NCI-H1930 (cell line): ENCODE measurements around the gene EXOC4.

Experiments used
- DNase-seq, 2 experiments: peaks; one replicate each; lab custom pipeline; 2025; lab: John Stamatoyannopoulos, UW

Gene EXOC4

DNA sequence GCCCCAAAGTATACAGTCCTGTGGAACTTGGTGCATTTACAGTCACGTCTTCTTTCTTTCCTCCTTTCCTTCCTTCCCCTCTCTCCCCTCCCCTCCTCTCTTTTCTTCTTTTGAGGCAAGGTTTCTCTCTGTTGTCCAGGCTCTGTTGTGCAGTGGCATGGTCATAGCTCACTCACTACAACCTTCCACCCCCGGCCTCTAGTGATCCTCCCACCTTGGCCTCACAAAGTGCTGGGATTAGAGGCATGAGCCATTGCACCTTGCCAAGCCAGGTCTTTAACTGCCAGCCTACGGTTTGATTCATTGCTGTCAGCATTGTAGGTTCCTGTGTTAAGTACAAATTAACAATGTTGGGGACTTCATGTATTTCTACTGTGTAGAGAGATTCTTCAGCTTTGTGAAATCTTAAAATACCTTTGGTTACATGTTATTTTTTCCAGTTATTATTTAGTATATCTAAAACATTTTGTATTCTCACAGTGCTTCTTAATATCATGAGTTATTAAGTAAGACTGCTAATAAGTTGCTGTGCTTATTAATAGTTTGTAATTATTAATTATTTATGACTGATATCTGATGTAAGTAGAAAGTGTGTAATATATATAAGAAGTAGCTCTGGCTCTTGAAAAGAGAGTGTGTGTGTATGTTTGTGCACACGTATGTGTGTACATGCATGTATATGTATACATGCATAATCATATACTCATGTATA is 320.8 kb downstream of the EXOC4 start:
- no peak for DNase-seq

DNA sequence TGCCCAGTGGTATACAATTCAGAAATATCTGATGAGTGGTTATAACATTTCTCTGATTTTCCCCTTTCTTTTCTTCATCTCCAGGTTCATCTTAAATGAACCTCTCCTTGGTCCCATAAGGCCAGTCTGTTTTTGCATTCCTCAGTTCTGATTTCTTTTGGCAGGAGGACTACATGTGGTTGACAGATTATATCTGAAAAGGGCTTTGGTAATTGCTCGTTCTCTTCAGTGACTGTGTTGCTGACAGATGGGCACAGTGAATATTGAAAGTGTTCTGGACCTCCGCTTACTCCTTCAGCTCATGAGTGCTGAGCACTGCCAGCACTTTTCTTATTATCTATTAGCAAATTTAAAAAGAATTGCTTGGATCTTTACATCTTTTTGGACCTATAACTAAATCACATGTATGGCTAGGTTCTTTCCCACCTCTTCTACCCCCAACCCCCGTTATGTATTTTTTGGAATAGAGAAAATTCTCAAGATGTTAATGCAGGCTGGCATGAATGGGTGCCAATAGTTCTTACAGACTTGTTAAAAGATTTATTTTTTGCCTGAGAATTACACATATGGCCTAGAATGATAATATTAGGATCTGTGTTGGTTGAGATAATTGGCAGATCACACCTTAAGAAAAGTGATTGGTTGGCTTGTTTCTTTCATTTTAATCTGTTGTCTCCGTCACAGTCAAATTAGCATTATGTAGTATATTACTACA is 323.0 kb downstream of the EXOC4 start:
- no peak for DNase-seq

GRCh38 chr7:133576612-133577168 is 323.8 kb downstream of the EXOC4 start:
- DNase-seq, result no peak

GRCh38 chr7:133582766-133583523 is 330.1 kb downstream of the EXOC4 start:
- no peak for DNase-seq

GRCh38 chr7:133583545-133584171 is 330.8 kb downstream of the EXOC4 start:
- no peak for DNase-seq

- no peak for DNase-seq
Measured at GRCh38 chr7:133584956-133585668, 332.2 kb downstream of the EXOC4 start.

GRCh38 chr7:133586253-133586652 is 333.4 kb downstream of the EXOC4 start:
- DNase-seq, result no peak

DNA sequence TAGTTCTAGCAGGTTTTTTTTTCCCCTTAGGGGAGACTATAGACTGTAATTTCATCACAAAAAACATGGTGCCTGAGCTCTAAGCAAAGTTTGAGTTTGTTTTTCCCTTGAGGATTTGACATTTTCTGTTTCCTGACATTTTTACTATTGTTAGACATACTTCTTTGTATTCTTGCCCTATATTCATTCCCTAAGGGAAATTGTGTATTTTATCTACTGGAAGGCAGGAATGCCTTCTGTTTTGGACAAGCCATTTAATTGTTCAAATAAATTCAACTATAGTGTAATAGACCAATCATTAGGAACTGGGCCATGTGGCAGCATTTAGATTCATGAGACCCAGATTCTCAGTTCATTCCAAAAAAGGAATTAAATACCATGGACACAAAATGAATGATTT is 335.0 kb downstream of the EXOC4 start:
- DNase-seq, result no peak

DNA sequence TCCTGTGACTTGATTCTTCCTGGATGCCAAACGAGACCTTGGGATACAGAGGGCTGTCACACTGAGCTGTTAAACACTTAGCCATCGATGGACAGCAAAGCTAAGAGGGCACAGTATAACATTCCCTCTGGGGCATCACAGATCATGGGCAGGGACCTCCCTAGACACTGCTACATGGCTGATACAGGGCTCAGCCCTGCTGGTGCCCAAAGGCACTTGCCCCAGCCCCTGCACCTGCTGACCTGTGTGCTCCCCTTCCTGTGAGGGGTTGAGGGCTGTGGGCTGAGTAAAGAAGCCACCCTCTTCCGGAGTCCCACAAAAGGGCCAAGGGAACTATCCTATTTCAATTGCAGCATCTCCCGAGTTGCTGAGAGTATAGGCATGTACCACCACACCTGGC is 337.9 kb downstream of the EXOC4 start:
- DNase-seq, result no peak

DNA sequence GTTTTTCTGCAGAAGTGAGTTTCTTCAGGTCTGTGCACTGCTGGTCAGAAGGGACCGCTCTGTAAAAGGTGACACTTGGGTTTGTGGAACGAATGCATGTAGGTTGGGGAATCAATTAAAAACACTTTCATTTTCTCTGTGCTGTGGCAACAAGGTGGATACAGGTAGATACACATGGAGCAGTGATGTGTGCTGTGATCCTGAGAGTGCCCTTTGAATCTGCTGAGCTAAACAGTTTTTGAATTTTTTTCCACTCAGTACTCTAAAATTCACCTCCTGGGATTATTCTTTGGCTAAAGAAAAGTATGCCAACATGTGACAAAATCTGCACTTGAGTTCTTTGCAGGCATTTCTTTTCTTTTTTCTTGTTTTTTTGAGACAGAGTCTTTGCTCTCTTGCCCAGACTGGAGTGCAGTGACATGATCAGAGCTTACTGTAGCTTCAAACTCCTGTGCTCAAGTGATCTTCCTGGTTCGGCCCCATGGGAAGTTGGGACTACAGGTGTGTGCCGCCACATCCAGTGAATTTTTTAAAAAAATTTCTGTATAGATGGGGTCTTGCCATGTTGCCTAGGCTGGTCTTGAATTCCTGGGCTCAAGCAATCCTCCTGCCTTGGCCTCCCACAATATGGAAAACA is 338.9 kb downstream of the EXOC4 start:
- no peak for DNase-seq

- DNase-seq, result no peak
Measured at GRCh38 chr7:133593561-133593960, 340.7 kb downstream of the EXOC4 start.

GRCh38 chr7:133601617-133602016 is 348.7 kb downstream of the EXOC4 start:
- DNase-seq, result no peak

DNA sequence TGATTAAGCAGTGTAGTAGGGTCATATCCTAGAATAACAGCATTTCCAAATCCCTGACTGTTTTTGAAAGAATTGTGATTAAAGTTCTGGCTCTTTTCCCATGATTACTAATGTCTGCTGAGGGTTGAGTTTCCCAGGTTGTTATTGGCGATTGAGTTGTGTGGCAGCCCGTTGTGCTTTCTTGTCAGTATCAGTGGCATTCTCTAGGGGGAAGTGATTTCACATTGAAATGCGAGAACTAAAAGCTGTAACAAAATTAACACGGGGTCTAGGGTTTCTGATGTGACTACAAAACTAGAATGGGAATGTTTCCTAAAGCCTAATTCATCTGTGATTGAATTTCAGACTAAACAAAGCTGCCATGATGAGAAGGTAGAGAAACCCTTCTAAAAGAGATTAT is 349.4 kb downstream of the EXOC4 start:
- no peak for DNase-seq

DNA sequence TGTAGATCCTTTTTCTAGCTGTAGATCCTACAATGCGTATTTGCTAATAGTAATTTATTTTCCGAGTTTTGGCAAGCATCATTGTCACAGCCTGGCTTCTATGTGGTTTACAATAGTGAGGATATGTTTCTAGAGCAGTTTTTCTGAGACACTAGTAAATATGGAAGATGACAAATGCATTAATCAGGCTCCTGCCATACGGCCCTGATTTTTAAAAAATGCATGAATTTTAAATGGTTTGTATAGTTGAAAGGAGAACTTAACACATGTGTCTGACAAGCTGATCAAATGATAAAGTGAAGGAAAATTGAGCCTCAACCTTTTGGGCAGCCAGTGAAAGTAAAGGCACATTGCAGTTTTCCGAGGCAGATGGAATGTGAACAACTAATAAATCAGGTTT is 354.1 kb downstream of the EXOC4 start:
- DNase-seq, result no peak

DNA sequence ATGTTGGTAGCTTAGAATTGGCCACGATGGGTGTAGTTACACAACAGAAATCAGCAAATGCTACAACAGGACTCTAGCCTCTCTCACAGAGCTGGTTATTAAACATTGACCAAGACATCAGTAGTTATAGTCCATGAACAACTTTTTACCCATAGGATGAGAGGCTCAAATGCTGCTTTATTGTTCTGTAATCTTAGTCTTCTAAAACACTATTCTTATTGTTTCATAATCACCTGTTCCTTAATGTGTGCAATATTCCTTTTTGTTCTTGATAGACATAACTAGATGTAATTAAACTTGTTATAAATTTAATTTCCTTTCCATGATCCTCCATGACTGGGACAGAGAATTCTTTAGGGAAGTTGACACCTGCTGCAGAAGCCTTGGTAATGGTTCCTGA is 356.9 kb downstream of the EXOC4 start:
- DNase-seq, result no peak

- DNase-seq, result no peak
Measured at GRCh38 chr7:133611955-133612354, 359.1 kb downstream of the EXOC4 start.

DNA sequence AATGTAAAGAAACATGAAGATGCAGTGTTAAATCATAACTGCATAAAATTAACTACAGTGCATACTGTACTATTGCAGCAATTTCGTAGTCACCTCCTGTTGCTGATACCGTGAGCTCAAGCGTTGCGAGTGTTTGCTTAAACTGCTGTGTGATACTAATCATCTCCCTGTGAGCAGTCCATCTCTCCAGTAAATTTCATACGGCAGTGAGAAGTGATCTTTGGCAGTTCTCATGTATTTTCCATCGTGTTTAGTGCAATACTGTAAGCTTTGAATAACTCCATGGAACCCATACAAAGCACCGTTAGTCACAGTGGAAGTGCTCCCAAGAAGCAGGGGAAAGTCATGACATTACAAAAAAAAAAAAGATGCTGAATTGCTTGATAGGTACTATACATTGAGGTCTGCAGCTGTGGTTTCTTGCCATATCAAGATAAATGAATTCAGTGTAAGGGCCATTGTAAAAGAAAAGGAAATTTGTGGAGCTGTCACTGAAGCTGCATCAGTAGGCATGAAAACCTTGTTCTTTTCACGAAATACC is 360.4 kb downstream of the EXOC4 start:
- no peak for DNase-seq

- no peak for DNase-seq
Measured at GRCh38 chr7:133614251-133614650, 361.4 kb downstream of the EXOC4 start.

- no peak for DNase-seq
Measured at GRCh38 chr7:133618970-133619369, 366.1 kb downstream of the EXOC4 start.

DNA sequence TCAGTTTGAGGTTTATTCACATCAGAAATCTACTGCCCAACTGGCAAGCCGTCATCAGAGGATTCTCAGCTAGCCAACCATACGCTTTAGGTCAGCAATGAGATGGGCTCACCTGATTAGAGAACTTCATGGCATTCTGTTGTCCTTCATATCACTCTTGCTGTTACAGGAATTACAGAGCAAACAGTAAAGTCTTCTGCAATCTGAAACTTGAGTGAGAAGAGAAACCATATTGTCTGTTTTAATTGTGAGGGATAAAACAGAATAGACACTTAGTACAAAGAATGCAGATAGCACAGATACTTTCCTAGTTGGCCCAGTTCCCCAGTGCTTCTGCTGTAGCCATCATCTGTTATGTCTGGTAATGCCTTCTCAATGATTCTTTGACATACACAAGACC is 366.6 kb downstream of the EXOC4 start:
- DNase-seq, result no peak

- DNase-seq, result no peak
Measured at GRCh38 chr7:133623721-133624120, 370.8 kb downstream of the EXOC4 start.
